Measurements from ENCODE around the gene RAB3IP. TPM values are rescaled to one million over a fixed set of nuclear protein-coding genes. Genes with fewer than 3 reads are reported as not detected.

The RAB3IP gene, protein sequence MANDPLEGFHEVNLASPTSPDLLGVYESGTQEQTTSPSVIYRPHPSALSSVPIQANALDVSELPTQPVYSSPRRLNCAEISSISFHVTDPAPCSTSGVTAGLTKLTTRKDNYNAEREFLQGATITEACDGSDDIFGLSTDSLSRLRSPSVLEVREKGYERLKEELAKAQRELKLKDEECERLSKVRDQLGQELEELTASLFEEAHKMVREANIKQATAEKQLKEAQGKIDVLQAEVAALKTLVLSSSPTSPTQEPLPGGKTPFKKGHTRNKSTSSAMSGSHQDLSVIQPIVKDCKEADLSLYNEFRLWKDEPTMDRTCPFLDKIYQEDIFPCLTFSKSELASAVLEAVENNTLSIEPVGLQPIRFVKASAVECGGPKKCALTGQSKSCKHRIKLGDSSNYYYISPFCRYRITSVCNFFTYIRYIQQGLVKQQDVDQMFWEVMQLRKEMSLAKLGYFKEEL
- 10 to 100 TPM in 1 of 4 donors, 1 to 10 TPM in 3; 3.6 to 11.4 (median 8.3) TPM for total RNA-seq
- 10 to 100 TPM; 24.0 to 40.0 (median 25.2) TPM for polyA plus RNA-seq

DNA sequence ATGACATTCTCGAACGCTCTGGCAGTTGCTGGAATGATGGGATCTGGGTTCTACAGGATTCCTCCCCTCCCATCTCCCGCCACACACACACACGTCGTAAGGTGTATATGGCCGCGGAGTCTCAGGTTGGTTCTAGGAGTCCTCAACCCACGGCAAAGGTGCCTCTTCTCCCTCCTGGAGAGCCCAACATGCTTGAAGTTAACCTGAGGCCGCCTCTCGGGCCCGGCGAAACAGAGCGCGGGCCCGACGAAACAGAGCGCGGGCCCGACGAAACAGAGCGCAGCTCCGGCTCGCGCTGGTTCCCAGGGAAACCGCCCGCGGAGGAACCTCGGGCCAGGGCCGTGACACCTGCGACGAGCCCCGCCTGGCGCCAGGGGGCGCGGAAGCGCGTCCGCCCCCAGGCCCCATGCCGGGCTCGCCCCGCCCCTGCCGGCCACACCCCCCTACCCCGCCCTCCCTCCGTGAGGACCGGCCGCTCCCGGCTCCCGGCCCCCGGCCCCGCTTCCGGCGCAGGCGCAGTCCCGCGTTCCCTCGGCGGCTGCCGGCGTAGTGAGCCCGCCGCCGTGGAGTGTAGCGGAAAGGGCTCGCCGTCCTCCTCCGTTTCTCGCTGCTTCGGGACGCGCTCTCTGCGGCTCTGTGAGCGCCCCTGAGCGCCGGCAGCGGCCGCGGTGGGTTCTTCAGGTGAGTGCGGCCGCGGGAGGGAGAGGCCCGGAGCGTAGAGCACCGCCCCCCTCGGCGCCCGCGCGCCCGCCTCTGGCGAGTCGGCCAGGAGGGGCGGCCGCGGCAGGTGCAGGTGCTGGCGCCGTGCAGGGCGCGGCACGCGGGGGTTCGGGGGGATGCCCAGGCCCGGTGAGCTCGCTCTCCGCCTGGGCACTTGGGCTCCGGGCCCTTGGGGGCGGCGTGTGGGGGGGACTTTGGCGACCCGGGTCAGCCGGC is at the start of gene RAB3IP:
Gene RAB3IP (plus strand): TSS at position 510 of the 936 bp plus-strand sequence. CDS start 16,549 bp downstream, outside the sequence.
- 1% methylated on average over 110 of the region's 110 CpGs for WGBS, 2 donors
- DNase-seq = peak; percentile 91
- intact Hi-C loops (cut with DNase I) = loop anchor here (1.0 kb wide), 1 partner anchor 153 kb away; the partner anchor contains the start of gene CCT2
- no peaks in the 10 kb centered on the region for H3K27me3 ChIP-seq
- TF ChIP-seq POLR2AphosphoS5 (IDR thresholded peaks at IDR 0.05) (peak in 3 of 4 donors; percentile 41 to 63 (median 56)), EP300 (IDR thresholded peaks at IDR 0.05) (no peak), POLR2A (IDR thresholded peaks at IDR 0.05) (no peak)
- TF ChIP-seq, protein P1, sequence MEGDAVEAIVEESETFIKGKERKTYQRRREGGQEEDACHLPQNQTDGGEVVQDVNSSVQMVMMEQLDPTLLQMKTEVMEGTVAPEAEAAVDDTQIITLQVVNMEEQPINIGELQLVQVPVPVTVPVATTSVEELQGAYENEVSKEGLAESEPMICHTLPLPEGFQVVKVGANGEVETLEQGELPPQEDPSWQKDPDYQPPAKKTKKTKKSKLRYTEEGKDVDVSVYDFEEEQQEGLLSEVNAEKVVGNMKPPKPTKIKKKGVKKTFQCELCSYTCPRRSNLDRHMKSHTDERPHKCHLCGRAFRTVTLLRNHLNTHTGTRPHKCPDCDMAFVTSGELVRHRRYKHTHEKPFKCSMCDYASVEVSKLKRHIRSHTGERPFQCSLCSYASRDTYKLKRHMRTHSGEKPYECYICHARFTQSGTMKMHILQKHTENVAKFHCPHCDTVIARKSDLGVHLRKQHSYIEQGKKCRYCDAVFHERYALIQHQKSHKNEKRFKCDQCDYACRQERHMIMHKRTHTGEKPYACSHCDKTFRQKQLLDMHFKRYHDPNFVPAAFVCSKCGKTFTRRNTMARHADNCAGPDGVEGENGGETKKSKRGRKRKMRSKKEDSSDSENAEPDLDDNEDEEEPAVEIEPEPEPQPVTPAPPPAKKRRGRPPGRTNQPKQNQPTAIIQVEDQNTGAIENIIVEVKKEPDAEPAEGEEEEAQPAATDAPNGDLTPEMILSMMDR (IDR thresholded peaks at IDR 0.05) = peak in 1 of 4 experiments; percentile 60
- H3K27ac ChIP-seq = peak within 1 kb of the TSS; percentile 33 to 68 (median 62)
- H3K4me3 ChIP-seq = peak within 1 kb of the TSS; percentile 35 to 98 (median 72)
- H3K4me1 ChIP-seq = peaks cover 0 to 17% (median 7%) of the 10 kb centered on the region in 4 donors
- H3K9me3 ChIP-seq = no peaks in the 10 kb centered on the region
- no peaks in the 10 kb centered on the region for H3K36me3 ChIP-seq

DNA sequence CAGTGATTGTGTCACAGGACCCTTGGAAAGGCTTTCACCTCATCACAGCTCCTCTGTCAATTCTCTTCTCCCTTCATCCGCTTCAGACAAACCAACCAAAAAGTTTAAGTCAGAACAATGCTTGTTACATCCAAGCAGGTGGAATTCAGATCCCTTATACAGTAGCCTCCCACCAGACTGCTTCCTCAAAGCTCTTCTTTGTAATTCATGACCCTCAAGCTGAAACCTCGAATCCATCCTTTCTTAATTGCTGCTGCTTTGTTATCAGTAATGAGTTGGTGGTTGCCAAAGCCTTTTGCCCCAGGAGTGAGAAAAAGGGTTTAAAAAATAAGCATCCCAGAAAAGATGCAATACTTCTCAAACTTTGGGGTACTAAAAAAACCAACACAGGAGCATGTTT is 49.0 kb upstream of the RAB3IP start:
- intact Hi-C loops (cut with DNase I) = no loop called here
- Histone ChIP-seq H3K27ac (no peak overlapping the region), H3K4me1 (peaks cover 0 to 8% (median 0%) of the 10 kb centered on the region in 4 donors), H3K27me3 (no peaks in the 10 kb centered on the region), H3K36me3 (no peaks in the 10 kb centered on the region), H3K4me3 (no peak overlapping the region), H3K9me3 (no peaks in the 10 kb centered on the region)
- 82% methylated on average over 2 of the region's 2 CpGs for WGBS, 2 donors
- TF ChIP-seq POLR2AphosphoS5 (IDR thresholded peaks at IDR 0.05) (no peak), EP300 (IDR thresholded peaks at IDR 0.05) (no peak), POLR2A (IDR thresholded peaks at IDR 0.05) (no peak)
- TF ChIP-seq, protein P1 (IDR thresholded peaks at IDR 0.05) = no peak
- DNase-seq = no peak

DNA sequence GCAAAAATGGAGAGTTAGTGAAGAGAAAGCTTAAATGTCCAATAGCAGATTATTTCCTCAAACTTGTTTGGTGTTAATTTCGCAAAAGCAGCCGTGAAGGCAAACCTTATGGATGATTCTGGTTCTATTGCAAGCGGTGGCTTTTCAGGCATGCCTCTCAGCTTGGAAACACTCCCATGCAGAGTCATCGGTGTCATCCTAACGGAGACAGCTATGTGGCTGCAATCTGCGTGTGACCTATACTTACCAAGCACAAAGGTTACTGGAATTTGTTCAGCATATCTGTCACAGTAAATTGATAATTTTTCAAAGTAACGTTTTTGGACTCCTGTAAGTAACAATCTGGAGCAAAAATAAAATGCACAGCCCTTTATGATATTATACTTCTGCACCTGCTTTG is 44.5 kb upstream of the RAB3IP start:
- TF ChIP-seq POLR2A (IDR thresholded peaks at IDR 0.05) (no peak), POLR2AphosphoS5 (IDR thresholded peaks at IDR 0.05) (no peak), EP300 (IDR thresholded peaks at IDR 0.05) (no peak)
- TF ChIP-seq, protein P1 (IDR thresholded peaks at IDR 0.05) = no peak
- DNase-seq = no peak
- Histone ChIP-seq H3K4me1 (peaks cover 0 to 2% (median 0%) of the 10 kb centered on the region in 4 donors), H3K9me3 (no peaks in the 10 kb centered on the region), H3K36me3 (no peaks in the 10 kb centered on the region), H3K27ac (no peak overlapping the region), H3K4me3 (no peak overlapping the region), H3K27me3 (no peaks in the 10 kb centered on the region)
- intact Hi-C loops (cut with DNase I) = no loop called here
- WGBS, 2 donors = 76 to 83% methylated on average over 7 of the region's 7 CpGs

DNA sequence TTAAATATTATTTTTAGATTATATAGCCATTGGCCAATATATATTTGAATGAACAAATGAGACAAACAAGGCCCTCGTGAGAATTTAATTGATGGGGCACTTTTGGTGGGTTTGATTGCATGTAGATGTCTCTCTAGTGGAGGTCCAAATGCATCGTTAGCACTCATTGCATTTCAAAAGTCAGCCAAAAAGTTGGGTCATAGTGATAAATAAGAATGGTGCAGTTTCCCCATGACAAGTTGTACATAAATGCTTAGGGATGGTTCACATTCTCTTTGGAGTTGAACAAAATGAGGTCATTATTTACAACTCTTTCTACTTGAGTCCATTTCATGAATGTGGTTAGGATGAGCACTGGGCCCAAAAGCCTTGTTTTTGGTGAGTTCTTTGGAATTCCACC is 40.6 kb upstream of the RAB3IP start:
- no peak for DNase-seq
- no peak overlapping the region for H3K4me3 ChIP-seq
- TF ChIP-seq EP300 (IDR thresholded peaks at IDR 0.05) (no peak), POLR2AphosphoS5 (IDR thresholded peaks at IDR 0.05) (no peak), POLR2A (IDR thresholded peaks at IDR 0.05) (no peak)
- TF ChIP-seq, protein P1 (IDR thresholded peaks at IDR 0.05) = no peak
- H3K9me3 ChIP-seq = no peaks in the 10 kb centered on the region
- 87 to 92% methylated on average over 2 of the region's 2 CpGs for WGBS, 2 donors
- H3K36me3 ChIP-seq = no peaks in the 10 kb centered on the region
- no peaks in the 10 kb centered on the region for H3K27me3 ChIP-seq
- intact Hi-C loops (cut with DNase I) = no loop called here
- H3K27ac ChIP-seq = no peak overlapping the region
- no peaks in the 10 kb centered on the region for H3K4me1 ChIP-seq
